Osteocyte (in vitro differentiated cells): ENCODE data around the gene ZNF484. TPM values are rescaled to one million over a fixed set of nuclear protein-coding genes. Genes with fewer than 3 reads are reported as not detected.

Experiments used
- DNase-seq: peaks from one replicate; pipeline ENCODE4 v3.0.0; 2021; ENCODE audit warnings: mixed read lengths; ENCODE audit not compliant: unreplicated experiment; ENCODE audit errors: extremely low spot score
- H3K27ac Mint-ChIP-seq: one replicate; pipeline ENCODE4 v1.8.0; 2021; ENCODE audit warnings: mild to moderate bottlenecking, mixed read lengths; ENCODE audit not compliant: unreplicated experiment
- H3K27me3 Mint-ChIP-seq: one replicate; pipeline ENCODE4 v1.8.0; 2021; ENCODE audit warnings: mixed read lengths; ENCODE audit not compliant: unreplicated experiment
- H3K36me3 Mint-ChIP-seq: one replicate; pipeline ENCODE4 v1.8.0; 2021; ENCODE audit warnings: mixed read lengths; ENCODE audit not compliant: unreplicated experiment
- H3K4me1 Mint-ChIP-seq: one replicate; pipeline ENCODE4 v1.8.0; 2021; ENCODE audit warnings: mixed read lengths; ENCODE audit not compliant: unreplicated experiment
- H3K4me3 Mint-ChIP-seq: one replicate; pipeline ENCODE4 v1.8.0; 2021; ENCODE audit warnings: mild to moderate bottlenecking, moderate library complexity, mixed read lengths; ENCODE audit not compliant: unreplicated experiment
- H3K9me3 Mint-ChIP-seq: one replicate; pipeline ENCODE4 v1.8.0; 2021; ENCODE audit warnings: mixed read lengths; ENCODE audit not compliant: unreplicated experiment
- total RNA-seq: library from RNA; stranded (reverse); gene quantifications from 2 replicates; pipeline ENCODE4 v1.2.1, GENCODE V29; 2021
- TF ChIP-seq, protein P1 (sequence below): fragments of 200-600 bp; sonication (generic); IDR thresholded peaks from 2 replicates; pipeline ENCODE4 v1.5.0; 2021; ENCODE audit warnings: antibody characterized with exemption, mild to moderate bottlenecking, moderate library complexity

Gene ZNF484
- total RNA-seq, 1 donor from 2014 or later: 9.5 TPM

DNA sequence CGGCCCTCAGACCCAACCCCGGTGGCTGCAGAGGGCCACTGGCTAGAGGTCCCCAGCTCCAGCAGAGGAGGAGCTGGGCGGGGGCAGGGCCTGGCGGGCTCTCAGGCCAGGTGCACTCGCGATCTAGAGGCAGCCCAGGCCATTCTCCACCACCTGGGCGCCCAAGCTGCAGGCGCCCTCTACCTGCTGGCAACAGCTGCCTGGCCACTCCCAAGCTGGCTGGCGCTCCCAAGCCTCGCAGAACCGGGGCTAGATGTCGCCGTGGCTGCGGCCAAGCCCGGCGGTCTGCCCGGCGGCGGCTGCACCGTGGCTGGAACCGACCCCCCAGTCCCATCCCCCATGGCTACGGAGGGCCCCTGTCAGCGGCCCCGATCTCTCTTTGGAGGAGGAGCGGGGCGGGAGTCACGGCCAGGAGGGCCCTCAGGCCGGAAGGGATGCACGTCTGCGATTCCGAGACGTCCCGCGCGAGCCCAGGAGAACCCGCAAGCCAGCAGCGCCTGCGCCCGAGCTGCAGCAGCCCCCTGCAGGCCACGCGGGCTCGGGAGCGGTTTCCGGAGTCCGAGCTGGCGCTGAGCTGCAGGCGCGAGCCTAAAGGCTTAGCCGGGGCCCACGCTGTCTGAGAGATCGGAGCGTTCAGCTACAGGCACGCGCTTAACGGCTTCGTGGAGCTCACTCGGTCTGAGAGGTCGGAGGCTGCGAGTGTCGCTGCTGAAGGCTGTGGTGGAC is 68.9 kb downstream of the ZNF484 start:
- TF ChIP-seq, protein P1, sequence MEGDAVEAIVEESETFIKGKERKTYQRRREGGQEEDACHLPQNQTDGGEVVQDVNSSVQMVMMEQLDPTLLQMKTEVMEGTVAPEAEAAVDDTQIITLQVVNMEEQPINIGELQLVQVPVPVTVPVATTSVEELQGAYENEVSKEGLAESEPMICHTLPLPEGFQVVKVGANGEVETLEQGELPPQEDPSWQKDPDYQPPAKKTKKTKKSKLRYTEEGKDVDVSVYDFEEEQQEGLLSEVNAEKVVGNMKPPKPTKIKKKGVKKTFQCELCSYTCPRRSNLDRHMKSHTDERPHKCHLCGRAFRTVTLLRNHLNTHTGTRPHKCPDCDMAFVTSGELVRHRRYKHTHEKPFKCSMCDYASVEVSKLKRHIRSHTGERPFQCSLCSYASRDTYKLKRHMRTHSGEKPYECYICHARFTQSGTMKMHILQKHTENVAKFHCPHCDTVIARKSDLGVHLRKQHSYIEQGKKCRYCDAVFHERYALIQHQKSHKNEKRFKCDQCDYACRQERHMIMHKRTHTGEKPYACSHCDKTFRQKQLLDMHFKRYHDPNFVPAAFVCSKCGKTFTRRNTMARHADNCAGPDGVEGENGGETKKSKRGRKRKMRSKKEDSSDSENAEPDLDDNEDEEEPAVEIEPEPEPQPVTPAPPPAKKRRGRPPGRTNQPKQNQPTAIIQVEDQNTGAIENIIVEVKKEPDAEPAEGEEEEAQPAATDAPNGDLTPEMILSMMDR: peak; percentile 46
- peak overlapping the region; percentile 76 for H3K4me3 Mint-ChIP-seq
- H3K9me3 Mint-ChIP-seq: no peaks in the 10 kb centered on the region
- H3K27me3 Mint-ChIP-seq: peaks cover 60% of the 10 kb centered on the region
- no peak overlapping the region for H3K27ac Mint-ChIP-seq
- H3K36me3 Mint-ChIP-seq: no peaks in the 10 kb centered on the region
- peak; percentile 93 for DNase-seq
- peaks cover 7% of the 10 kb centered on the region for H3K4me1 Mint-ChIP-seq

DNA sequence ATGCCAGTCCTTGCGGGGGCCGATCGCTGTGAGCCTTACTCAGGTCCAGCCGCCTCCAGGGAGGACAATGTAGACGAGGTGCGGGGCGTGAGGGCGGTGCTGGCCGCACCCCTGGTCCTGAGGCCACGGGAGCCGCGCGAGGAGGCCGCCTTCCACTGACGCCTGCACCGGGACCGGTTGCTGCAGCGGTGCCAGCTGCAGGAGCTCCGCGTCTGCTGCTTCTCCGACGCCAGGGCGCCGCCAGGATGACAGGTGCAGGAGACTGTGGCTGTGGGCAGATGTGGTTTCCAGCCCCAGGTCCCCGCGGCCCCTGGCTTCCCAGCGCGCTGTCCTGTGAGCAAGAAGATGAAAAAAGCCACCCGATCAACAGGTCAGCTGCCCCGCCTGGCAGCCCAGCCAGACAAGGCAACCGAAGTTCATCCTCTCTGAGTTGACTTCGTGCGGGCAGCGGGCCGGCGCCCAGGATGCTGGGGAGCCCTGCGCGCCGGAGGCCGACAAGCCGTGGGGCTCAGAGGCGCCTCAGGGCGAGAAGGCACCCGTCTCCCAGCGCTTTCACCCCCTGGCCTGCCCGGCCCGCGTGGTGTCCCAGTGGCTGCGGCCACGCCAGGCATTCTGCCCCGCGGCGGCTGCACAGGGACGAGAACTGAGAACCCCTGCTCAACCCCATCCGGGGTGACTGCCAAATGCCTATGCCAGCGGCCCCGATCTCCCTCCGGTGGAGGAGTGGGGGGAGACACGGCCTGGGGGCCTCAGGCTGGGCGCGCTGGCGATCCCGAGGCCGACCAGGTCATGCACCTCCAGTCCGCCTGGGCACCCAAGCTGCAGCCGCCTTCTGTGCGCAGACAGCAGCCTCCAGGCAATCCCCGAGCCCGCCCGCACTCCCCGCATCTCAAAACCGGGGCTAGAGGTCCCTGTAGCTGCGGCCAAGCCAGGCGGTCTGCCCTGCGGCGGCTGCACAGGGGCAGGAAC is 69.8 kb downstream of the ZNF484 start:
- DNase-seq: no peak
- Mint-ChIP-seq H3K9me3 (no peaks in the 10 kb centered on the region), H3K27me3 (peaks cover 52% of the 10 kb centered on the region), H3K36me3 (no peaks in the 10 kb centered on the region), H3K27ac (no peak overlapping the region), H3K4me3 (no peak overlapping the region), H3K4me1 (peaks cover 7% of the 10 kb centered on the region)
- TF ChIP-seq, protein P1: no peak

DNA sequence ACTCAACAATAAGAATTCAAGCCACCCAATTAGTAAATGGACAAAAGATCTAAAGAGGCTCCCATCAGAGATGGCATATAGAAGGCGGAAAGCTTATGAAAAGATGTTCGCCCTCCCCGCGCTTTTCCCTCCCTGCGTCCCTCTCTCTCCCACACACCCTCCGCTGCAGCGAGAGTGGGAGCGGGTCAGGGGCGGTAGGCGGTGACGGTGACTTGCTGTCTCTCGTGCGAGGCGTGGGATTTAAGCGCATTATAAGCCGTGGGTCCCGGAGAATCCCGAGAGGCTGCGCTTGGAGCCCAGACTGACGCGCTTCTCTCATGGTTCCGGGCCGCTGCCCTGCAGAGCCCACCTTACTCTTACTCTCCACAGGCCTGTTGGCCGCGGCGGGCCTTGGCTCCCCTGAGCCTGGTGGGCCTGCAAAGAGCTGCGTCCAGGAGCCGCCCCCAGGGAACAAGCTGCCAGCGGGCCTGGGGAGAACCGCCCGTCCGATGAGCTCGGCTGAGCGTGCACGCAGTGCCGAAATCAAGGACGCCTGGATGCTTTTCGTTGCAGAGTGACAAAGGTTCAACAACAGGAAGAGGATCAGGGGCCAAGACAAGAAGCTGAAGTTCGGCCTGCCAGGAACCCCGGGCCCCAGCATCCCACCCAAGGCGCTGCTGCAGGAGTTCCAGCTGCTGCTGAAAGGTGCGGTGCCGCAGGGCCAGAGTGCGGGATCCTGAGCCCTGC is 70.6 kb downstream of the ZNF484 start:
- Mint-ChIP-seq H3K36me3 (no peaks in the 10 kb centered on the region), H3K27me3 (peaks cover 50% of the 10 kb centered on the region)
- DNase-seq: no peak

DNA sequence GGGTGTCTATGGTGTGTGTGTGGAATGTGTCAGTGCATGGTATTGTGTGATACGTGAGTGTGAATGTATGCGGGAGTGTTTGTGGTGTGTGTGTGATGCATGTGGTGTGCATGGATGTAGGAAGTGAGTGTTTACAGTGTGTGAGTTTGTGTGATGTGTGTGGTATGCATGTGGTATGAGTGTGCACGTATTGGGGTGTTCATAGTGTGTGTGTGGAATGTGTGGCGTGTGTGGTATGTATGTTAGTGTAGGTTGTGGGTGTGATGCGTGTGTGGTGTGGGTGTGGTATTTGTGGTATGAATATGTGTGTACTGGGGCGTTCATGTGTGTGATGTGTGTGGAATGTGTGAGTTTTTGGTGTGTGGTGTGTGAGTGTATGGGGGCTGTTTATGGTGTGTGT is 73.1 kb downstream of the ZNF484 start:
- Mint-ChIP-seq H3K36me3 (no peaks in the 10 kb centered on the region), H3K4me1 (peaks cover 7% of the 10 kb centered on the region), H3K27me3 (peaks cover 44% of the 10 kb centered on the region), H3K9me3 (no peaks in the 10 kb centered on the region), H3K27ac (no peak overlapping the region), H3K4me3 (no peak overlapping the region)
- TF ChIP-seq, protein P1: no peak
- no peak for DNase-seq

More for the DNA sequence above, 70.6 kb downstream of the ZNF484 start:
- TF ChIP-seq, protein P1: no peak
- Mint-ChIP-seq H3K4me3 (no peak overlapping the region), H3K9me3 (no peaks in the 10 kb centered on the region), H3K4me1 (peaks cover 7% of the 10 kb centered on the region), H3K27ac (no peak overlapping the region)
